ENCODE results near the gene CELF5.
"Not testable (repeated sequence)": the region's sequence is repeated elsewhere in the genome, so short reads cannot be mapped to it uniquely, and the experiment has no call there.

Gene CELF5

DNA sequence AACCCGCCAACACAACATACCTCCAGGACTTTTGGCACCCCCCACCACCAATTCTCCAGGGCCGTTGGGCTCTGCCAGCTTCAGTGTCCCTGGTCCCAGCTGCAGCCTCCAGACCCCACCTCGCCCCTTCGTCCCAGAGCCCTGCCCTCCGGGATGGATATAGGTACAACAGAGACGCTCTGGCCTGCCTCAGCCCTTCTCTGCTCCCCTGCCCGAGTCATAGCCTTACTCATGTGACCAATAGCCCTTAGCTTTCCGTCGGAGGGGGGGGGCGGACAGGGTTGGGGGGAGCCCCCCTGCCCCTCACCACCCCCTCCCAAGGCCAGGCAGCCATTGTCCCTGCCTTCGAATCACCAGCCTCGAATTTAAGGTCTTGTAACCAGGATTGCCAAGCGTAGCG lies 71.1 kb downstream of the CELF5 start:
- no peak for DNase-seq

DNA sequence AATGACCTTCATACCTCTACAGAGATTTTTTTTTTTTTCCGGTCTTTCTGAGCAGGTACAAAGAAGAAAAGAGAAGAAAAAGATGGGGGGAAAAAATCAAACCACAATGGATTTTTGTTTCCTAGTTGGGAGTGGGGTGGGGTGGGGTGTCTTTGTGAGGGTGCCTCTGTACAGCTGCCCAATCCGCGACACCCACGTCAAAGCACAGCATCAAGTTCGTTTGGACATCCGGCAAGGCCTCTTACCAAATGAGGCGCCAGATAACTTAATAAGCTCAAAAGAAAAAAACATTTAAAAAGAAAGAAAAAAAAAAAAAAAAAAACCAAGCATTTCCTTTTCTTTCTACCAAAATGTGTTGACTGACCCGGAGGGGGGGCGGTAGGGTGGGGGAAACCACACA lies 71.6 kb downstream of the CELF5 start:
- DNase-seq, result no peak

DNA sequence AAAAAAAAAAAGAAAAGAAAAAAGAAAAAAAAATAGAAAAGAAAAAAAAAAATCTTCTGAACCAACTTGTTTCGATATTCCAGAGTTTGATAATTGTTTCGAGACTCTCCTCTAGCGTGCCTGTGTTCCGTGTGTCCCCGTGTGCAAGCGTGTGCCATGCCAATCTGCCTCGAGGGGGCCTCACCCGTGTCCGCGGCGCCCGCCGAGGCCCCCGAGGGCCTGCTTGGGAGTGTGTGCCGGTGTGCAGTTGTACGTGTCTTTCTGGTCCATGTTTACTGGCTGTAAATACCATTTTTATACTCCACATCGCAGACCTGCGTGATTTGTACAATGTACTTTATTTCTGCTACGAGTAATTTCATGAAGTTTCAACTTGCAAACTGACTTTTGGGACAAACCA lies 72.0 kb downstream of the CELF5 start:
- DNase-seq, result no peak

DNA sequence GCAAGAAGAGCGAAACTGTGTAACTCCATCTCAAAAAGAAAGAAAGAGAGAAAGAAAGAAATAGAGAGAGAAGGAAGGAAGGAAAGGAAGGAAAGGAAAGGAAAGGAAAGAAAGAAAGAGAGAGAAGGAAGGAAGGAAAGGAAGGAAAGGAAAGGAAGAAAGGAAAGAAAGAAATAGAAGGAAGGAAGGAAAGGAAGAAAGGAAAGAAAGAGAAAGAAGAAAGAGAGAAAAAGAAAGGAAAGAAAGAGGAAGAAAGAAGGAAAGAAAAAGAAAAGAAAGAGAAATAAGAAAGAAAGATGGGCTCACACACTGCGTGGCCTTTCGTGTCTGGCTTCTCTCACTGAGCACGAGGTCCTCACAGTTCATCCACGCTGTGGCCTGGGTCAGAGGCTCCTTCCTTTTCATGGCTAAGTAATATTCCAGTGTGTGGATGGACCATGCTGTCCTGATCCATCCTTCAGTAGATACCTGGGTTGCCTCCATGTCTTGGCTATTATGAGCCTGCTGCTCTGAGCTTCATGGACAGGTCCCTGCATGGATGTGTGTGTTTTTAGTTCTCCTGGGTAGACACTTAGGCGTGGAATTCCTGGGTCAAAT lies 74.5 kb downstream of the CELF5 start:
- no peak for DNase-seq

DNA sequence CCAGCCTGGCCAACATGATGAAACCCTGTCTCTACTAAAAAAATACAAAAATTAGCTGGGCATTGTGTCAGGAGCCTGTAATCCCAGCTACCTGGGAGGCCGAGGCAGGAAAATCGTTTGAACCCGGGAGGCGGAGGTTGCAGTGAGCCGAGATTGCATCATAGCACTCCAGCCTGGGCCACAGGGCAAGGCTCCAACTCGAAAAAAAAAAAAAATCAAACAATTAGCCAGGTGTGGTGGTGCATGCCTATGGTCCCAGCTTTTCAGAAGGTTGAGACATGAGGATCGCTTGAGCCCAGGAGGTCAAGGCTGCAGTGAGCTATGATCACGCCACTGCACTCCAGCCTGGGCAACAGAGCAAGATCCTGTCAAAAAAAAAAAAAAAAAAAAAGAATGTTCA lies 76.1 kb downstream of the CELF5 start:
- not testable (repeated sequence) for DNase-seq

DNA sequence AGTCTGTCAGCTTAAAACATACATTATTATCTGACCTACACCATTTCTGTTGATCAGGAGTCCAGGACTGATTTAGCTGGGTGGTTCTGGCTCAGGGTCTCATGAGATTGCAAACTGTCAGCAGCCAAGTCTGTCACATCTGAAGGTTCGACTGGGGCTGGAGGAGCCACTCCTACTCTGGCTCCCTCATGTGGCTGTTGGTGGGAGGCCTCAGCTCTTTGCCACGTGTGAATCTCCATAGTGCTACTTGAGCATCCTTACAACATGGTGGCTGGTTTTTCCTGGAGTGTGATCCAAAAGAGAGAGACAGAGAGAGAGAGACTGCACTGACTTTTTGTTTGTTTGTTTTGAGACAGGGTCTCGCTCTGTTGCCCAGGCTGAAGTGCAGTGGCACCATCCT lies 78.3 kb downstream of the CELF5 start:
- DNase-seq, result no peak

GRCh38 chr19:3304871-3305423 lies 80.5 kb downstream of the CELF5 start:
- DNase-seq, result peak; percentile 91

GRCh38 chr19:3309724-3310123 lies 85.3 kb downstream of the CELF5 start:
- DNase-seq, result no peak

DNA sequence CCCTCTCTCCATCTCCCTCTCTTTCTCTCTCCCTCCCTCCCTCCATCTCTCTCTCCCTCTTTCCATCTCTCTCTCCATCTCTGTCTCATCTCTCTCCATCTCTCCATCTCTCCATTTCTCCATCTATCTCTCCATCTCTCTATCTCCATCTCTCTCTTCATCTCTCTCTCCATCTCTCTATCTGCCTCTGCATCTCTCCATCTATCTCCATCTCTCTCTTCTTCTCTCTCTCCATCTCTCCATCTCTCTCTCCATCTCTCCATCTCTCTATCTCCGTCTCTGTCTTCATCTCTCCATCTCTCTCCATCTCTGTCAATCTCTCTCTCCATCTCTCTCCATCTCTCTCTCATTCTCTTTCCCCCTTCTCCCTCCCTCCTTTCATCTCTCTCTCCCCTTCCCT lies 85.8 kb downstream of the CELF5 start:
- DNase-seq, result no peak

- no peak for DNase-seq
These were observed 86.2 kb downstream of the CELF5 start for GRCh38 chr19:3310711-3311110.

DNA sequence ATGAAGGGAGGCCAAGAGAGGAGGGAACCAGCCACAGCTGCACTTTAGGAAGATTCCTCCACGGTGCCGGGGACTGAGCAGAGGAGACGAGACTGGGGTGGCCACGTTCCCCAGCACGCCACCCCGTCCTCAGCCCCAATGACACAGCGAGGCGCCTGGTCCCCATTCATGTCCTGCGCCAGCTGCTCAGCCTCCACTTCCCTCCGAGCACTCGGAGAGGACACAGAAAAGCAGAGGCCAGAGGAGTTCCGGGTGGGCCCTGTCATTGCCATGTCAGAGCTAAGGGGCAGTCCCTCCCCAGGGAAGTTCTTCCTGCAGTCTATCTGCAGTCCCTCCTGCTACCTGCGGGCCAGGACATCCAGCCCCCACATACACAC lies 88.7 kb downstream of the CELF5 start:
- no peak for DNase-seq

- no peak for DNase-seq
These were observed 90.7 kb downstream of the CELF5 start for GRCh38 chr19:3314962-3315675.

GRCh38 chr19:3315676-3315973 lies 91.2 kb downstream of the CELF5 start:
- no peak for DNase-seq

- DNase-seq, result no peak
These were observed 91.7 kb downstream of the CELF5 start for GRCh38 chr19:3316132-3316648.

- DNase-seq, result no peak
These were observed 92.3 kb downstream of the CELF5 start for GRCh38 chr19:3316659-3317207.

DNA sequence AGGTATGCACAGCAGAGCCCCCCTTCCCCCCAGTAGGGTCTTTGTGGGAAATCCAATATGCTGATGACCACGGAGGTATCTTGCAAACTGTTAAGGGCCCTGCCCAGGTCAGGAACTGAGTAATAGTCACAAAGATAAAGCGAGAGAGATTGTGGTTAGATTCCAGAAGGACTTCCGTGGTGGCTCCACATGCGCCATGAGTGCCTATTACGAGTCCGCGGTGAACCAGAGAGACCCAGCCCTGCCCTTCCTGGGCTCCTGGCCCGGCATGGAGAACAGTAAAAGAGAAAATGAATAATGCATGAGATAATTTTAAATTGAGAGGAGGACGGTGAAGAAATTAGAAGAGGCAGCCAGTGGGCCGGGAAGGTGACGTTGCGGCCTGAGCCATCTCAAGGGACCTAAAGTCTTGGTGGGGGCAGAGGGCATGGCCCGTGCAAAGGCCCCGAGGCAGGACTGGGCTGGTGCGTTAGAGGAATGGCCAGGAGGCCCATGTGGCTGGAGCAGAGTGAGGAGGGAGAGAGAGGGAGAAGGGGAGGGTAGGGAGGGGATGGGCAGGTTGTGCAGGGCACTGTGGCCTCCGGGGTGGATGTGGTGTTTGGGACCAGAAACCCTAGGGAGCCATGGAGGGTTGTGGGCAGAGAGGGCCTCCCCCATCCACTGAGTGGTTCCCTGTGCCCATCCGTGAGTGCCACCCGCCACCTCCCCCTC lies 95.3 kb downstream of the CELF5 start:
- no peak for DNase-seq

DNA sequence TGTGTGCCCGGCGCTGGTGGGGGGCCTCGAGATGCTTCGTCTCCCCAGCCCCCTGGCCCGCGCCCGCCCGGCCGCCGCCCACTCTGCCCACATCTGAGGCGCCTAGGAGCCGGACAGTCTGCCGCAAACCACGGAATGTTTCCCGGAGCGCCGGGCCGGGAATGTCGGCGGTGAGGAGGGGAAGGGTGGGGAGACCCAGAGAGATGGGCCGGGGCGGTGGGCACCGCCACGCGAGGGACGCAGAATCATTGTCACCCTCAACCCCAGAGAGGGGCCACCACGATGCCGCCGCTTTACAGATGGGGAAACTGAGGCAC lies 95.9 kb downstream of the CELF5 start:
- no peak for DNase-seq

- no peak for DNase-seq
These were observed 96.4 kb downstream of the CELF5 start for GRCh38 chr19:3320853-3321252.

GRCh38 chr19:3321696-3322095 lies 97.2 kb downstream of the CELF5 start:
- no peak for DNase-seq

DNA sequence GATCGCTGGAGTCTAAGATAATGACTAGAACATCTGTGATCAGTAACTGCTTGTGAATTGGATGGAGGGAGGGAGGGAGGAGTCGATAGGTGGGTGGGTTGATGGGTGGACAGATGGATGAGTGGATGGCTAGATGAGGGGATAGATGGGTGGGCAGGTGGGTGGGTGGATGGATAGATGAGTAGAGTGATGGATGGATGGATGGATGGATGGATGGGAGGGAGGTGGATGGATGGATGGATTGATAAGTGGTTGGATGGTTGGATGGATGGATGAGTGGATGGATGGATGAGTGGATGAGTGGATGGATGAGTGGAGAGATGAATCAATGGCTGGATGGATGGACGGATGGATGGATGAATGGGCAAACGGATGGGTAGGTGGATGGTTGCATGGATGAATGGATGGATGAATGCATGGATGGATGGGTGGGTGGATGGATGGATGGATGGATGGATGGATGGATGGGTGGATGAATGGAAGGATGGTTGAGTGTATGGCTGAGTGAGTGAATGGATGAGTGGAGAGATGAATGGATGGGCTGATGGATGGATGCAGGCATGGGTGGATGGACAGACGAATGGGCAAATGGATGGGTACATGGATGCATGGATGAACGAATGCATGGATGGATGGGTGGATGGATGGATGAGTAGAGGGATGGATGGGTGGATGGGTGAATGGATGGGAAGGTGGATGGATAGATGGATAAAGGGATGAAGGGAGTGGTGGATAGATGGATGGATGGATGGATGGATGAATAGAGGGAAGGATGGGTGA lies 97.9 kb downstream of the CELF5 start:
- DNase-seq, result no peak

DNA sequence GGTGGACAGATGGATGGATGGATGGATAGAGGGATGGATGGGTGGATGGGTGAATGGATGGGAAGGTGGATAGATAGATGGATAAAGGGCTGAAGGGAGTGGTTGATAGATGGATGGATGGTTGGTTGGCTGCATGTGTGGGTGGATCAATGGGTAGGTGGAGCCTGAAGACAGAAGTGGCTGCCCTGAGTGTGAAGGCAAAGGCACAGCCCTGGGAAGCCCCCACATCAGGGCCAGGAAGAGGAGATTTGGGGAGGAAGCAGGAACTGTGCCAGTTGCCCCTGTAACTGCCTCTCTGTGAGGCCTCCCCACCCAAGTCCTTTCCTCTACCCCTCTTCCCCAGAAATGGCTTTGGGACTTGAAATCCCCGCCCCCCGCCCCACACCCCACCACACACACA lies 98.6 kb downstream of the CELF5 start:
- no peak for DNase-seq

DNA sequence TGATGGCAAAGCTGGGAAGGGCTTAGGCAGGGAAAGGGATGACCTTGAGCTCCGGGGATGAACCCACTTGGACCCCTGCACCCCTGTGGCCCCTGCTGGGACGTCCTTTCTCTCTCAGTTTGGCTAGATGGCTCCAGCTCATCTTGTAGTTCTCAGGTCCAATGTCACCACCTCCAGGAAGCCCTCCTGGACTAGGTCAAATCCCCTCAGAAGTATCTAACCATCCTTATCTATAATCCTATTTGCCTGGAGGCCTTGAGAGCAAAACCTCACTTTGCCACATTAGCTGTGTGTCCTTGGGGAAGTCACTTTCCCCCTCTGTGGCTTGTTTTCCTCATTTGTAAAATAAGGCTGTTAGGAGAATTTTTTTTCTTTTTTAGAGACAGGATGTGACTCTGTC lies 99.2 kb downstream of the CELF5 start:
- DNase-seq, result no peak

DNA sequence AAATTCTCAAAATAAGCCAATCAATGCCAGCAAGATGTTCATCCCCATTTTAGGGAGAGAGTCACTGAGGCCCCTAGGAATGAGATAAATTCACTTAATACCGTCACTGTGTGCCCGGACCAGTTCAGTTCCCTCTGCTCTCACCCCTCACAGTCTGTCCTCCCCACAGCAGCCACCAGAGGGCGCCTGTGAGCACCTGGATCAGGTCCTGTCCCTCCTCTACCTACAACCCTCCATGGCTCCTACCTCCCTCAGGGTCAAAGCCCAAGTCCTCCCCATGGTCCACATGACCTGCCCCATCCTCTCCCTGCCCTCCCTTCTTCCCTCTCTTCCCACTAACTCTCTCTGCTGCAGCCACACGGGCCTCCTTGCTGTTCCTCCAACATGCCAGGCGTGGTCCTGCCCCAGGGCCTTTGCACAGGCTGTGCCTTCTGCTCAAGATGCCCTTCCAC lies 100.0 kb downstream of the CELF5 start:
- peak; percentile 92 for DNase-seq

Measured in activated CD8-positive, alpha-beta memory T cell treated with anti-CD3 and anti-CD28 coated beads for 24 hours (primary cell).